Esophagus (tissue), 2 donors: ENCODE results near the gene RUNDC1. TPM values are rescaled to one million over a fixed set of nuclear protein-coding genes. Genes with fewer than 3 reads are reported as not detected.

ENCODE experiments used
- H3K27ac ChIP-seq, 2 donors: one replicate each; pipeline ENCODE4 v1.5.1; 2013; ENCODE audit warnings: low read depth in 2 of 2, mild to moderate bottlenecking in 2 of 2, inconsistent platforms in 1 of 2, low read length in 1 of 2, moderate library complexity in 1 of 2
- H3K27me3 ChIP-seq, 2 donors: one replicate each; pipeline ENCODE4 v1.6.1; 2013; ENCODE audit warnings: low read length in 2 of 2, control low read depth in 1 of 2, mild to moderate bottlenecking in 1 of 2; ENCODE audit not compliant: insufficient read depth in 2 of 2, control insufficient read depth in 1 of 2
- H3K36me3 ChIP-seq, 2 donors: one replicate each; pipeline ENCODE4 v1.6.1; 2013; ENCODE audit warnings: low read length in 1 of 2; ENCODE audit not compliant: control insufficient read depth in 2 of 2, insufficient read depth in 2 of 2
- H3K4me1 ChIP-seq, 2 donors: one replicate each; pipeline ENCODE4 v1.6.1; 2013; ENCODE audit warnings: low read length in 1 of 2; ENCODE audit not compliant: control insufficient read depth in 2 of 2, insufficient read depth in 2 of 2
- H3K4me3 ChIP-seq, 2 donors: one replicate each; pipeline ENCODE4 v1.5.1; 2013; ENCODE audit warnings: low read length in 2 of 2, mild to moderate bottlenecking in 2 of 2, low read depth in 1 of 2, moderate library complexity in 1 of 2
- H3K9me3 ChIP-seq, 2 donors: one replicate each; pipeline ENCODE4 v1.6.1; 2013; ENCODE audit warnings: mild to moderate bottlenecking in 2 of 2, low read depth in 1 of 2, low read length in 1 of 2, moderate library complexity in 1 of 2; ENCODE audit not compliant: control insufficient read depth in 2 of 2, insufficient read depth in 1 of 2
- WGBS, 2 donors: extraction: QIAGEN DNeasy Blood & Tissue Kit; methylation state at CpG; one replicate each; pipeline ENCODE4 v1.1.7; 2013; 5-methylcytosine and 5-hydroxymethylcytosine counted together
- polyA plus RNA-seq, 2 donors: library from polyadenylated mRNA; stranded (reverse); fragments of 200-250 nt; gene quantifications; one replicate each; pipeline ENCODE4 v1.2.3, GENCODE V29; 2013
- donor health status: healthy with polysubstance abuse.
- donor health status: Bipolar disorder and iron deficiency.

RUNDC1 gene
- polyA plus RNA-seq, 2 donors = 5.2 to 5.7 TPM

GRCh38 chr17:43025290-43025657, 44.9 kb downstream of the RUNDC1 start:
- Histone ChIP-seq H3K4me3 (peak overlapping the region; percentile 33 to 40), H3K36me3 (no peaks in the 10 kb centered on the region), H3K9me3 (no peaks in the 10 kb centered on the region), H3K27ac (peak overlapping the region in 1 of 2 donors; percentile 5), H3K27me3 (no peaks in the 10 kb centered on the region), H3K4me1 (peaks cover 0 to 2% of the 10 kb centered on the region in 2 donors)
- 7% methylated on average over 20 to 27 of the region's 27 CpGs for WGBS, 2 donors

DNA sequence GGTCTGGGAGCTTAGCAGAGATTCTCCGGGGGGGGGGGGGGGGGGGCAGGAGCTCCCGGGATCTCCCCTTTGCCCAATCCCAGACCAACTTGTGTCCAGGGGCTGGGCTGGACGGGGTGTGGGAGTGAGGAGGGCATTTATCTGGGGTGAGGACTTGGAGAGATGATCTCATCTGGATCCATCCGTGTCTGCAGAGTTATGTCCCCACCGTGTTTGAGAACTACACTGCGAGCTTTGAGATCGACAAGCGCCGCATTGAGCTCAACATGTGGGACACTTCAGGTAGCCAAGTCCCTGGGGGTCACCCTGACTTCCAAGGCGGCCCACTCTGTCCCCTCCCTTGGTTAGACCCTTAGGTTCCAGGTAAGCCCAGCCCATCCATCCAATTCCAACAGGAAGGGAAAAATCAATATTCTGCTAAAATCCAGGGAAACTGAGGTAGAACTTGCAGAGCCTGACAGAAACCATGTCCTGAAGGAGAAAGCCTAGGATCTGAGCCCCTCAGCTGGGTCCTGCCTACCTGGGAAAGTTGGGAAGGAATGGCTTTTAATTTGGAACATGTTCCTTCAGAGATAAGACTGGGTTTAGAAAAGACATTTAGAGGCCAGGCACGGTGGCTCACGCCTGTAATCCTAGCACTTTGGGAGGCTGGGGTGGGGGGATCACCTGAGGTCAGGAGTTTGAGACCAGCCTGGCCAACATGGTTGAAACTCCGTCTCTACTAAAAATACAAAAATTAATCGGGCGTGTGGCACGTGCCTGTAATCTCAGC, 45.6 kb downstream of the RUNDC1 start:
- no peak overlapping the region for H3K27ac ChIP-seq
- H3K4me3 ChIP-seq = no peak overlapping the region
- WGBS, 2 donors = 62 to 76% methylated on average over 14 to 16 of the region's 16 CpGs
- H3K27me3 ChIP-seq = no peaks in the 10 kb centered on the region
- H3K9me3 ChIP-seq = no peaks in the 10 kb centered on the region
- no peaks in the 10 kb centered on the region for H3K36me3 ChIP-seq
- H3K4me1 ChIP-seq = peaks cover 0 to 2% of the 10 kb centered on the region in 2 donors

DNA sequence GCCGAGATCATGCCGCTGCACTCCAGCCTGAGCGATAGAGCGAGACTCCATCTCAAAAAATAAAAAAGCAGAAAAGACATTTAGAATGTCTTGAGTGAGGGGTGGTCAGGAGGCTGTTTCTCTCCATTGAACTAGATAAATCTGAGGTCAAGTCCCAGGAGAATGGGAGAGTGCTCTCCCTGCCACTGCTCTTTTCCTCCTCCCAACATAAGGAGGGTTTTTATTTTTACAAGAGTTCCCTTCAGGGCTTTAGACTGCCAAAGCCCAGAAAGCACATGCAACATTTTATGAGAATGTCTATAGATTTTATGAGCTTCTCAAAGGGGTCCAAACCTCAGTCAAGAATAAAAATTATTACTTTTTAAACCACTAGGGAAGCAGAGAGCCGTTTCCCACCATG, 46.2 kb downstream of the RUNDC1 start:
- no peak overlapping the region for H3K27ac ChIP-seq
- H3K36me3 ChIP-seq = no peaks in the 10 kb centered on the region
- peaks cover 0 to 2% of the 10 kb centered on the region in 2 donors for H3K4me1 ChIP-seq
- no peak overlapping the region for H3K4me3 ChIP-seq
- no peaks in the 10 kb centered on the region for H3K27me3 ChIP-seq
- no peaks in the 10 kb centered on the region for H3K9me3 ChIP-seq
- WGBS, 2 donors = 77 to 78% methylated on average over 5 of the region's 5 CpGs

GRCh38 chr17:43027091-43028032, 47.0 kb downstream of the RUNDC1 start:
- H3K9me3 ChIP-seq = no peaks in the 10 kb centered on the region
- H3K4me3 ChIP-seq = no peak overlapping the region
- 80% methylated on average over 8 to 9 of the region's 9 CpGs for WGBS, 2 donors
- H3K27me3 ChIP-seq = no peaks in the 10 kb centered on the region
- no peak overlapping the region for H3K27ac ChIP-seq
- no peaks in the 10 kb centered on the region for H3K36me3 ChIP-seq
- peaks cover 0 to 2% of the 10 kb centered on the region in 2 donors for H3K4me1 ChIP-seq

DNA sequence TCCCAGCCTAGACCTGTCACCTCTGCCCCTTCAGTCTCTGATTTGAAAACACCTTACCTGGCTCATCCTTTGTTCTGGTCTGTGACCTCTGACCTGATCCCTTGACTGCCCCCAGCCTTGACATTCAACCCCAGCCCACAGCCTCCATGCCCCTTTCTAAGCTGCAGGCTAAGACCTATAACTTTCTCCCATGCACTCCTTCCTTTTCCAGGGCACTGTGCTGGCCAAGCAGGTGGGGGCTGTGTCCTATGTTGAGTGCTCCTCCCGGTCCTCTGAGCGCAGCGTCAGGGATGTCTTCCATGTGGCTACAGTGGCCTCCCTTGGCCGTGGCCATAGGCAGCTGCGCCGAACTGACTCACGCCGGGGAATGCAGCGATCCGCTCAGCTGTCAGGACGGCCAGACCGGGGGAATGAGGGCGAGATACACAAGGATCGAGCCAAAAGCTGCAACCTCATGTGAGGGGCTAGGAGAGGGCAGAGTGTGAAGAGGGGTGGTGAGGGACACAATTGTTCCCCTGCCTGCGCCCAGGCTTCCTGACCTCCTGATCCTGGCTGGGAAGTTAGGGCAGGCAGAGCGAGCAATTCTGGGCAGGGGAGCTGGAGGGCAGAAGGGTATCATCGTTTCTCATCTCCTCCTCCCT, 48.0 kb downstream of the RUNDC1 start:
- H3K27me3 ChIP-seq = no peaks in the 10 kb centered on the region
- H3K4me1 ChIP-seq = peaks cover 0 to 2% of the 10 kb centered on the region in 2 donors
- H3K27ac ChIP-seq = no peak overlapping the region
- 83% methylated on average over 17 of the region's 17 CpGs for WGBS, 2 donors
- no peaks in the 10 kb centered on the region for H3K36me3 ChIP-seq
- no peak overlapping the region for H3K4me3 ChIP-seq
- no peaks in the 10 kb centered on the region for H3K9me3 ChIP-seq

DNA sequence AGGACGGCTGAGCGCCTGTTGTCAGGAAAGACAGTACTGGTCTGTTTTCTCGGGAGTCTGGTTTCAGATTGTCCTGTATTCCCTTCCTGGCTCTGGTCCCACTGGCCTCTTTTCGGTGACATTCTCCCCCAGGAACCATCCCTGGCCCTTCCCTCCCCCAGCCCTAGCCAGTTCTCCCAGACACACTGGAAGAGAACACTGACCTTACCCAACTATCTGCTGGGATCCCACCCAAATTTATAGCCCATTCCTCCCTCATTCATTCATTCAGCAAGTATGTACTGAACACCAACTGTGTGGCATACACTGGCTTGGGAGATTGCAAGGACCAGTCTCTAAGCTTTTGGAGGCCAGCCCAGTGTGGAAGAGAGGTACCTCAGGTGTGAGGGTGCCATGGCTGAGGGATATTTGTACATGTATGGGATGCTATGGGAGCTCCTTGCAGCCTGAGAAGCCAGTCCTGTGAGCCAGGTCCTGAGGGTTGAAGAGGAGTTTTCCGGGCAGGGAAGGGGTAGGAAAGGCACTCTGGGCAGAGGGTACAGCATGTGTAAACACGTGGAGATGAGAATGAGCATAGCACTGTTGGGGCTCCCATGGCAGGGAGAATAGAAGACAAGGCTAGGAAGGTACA, 49.9 kb downstream of the RUNDC1 start:
- H3K36me3 ChIP-seq = no peaks in the 10 kb centered on the region
- no peak overlapping the region for H3K27ac ChIP-seq
- WGBS, 2 donors = 74 to 75% methylated on average over 6 of the region's 6 CpGs

GRCh38 chr17:43031666-43032065, 51.3 kb downstream of the RUNDC1 start:
- Histone ChIP-seq H3K27ac (no peak overlapping the region), H3K36me3 (no peaks in the 10 kb centered on the region), H3K4me3 (no peak overlapping the region), H3K9me3 (no peaks in the 10 kb centered on the region), H3K27me3 (no peaks in the 10 kb centered on the region), H3K4me1 (no peaks in the 10 kb centered on the region)
- 81 to 84% methylated on average over 3 of the region's 3 CpGs for WGBS, 2 donors

More for the DNA sequence above, 49.9 kb downstream of the RUNDC1 start:
- Histone ChIP-seq H3K4me1 (no peaks in the 10 kb centered on the region), H3K4me3 (no peak overlapping the region), H3K9me3 (no peaks in the 10 kb centered on the region), H3K27me3 (no peaks in the 10 kb centered on the region)

DNA sequence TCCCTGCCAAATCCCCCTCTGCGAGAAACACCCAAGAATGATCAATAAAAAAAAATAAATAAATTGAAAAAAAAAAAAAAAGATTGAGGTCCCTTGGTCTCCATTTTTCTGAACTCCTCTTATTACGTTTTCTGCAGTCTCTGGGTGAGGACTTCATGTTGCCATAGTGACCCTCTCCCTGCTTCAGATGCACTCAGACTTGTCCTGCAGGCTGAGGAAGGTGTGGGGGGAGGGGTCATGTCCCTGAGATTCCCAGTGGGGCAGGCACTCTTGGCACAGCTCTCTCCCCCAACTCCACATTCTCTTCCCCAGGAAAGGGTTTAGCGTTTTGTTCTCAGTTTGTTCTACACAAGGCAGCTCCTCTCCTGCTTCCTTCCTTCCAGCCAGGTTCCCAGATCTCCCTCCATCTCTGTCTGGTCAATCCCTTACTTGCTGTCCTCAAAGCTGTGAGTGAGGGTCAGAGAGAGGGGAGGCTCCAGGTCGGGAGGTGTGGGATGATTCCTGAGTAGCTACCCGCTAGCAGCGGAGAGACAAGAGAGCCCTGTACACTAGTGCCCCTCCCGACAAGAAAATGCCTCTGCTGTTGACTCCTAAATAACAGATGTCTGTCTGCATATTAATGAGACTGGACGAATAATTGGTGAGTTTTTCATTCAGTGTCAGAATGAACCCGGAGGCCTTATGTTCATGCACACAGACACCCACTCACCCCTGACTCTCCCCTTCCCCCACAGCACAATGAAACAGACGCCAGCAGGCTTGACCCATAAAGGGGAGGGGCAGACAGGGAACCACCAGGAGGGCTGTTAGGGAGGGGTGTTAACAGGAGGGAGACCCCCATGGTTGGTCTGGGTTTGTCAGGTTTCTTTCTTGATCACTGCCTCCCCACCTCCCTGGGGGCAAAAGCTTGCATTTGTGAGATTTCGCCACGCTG, 53.9 kb downstream of the RUNDC1 start:
- Histone ChIP-seq H3K9me3 (no peaks in the 10 kb centered on the region), H3K27ac (no peak overlapping the region), H3K4me3 (no peak overlapping the region), H3K4me1 (no peaks in the 10 kb centered on the region), H3K27me3 (no peaks in the 10 kb centered on the region), H3K36me3 (no peaks in the 10 kb centered on the region)
- 50 to 54% methylated on average over 12 of the region's 12 CpGs for WGBS, 2 donors
